ENCODE measurements around the gene RTTN.

RTTN gene

GRCh38 chr18:70069965-70070364, 135.5 kb downstream of the RTTN start:
- DNase-seq, result no peak

GRCh38 chr18:70069382-70069781, 136.1 kb downstream of the RTTN start:
- no peak for DNase-seq

- DNase-seq, result no peak
Measured at GRCh38 chr18:70068981-70069380, 136.5 kb downstream of the RTTN start.

- DNase-seq, result no peak
Measured at GRCh38 chr18:70059684-70060083, 145.8 kb downstream of the RTTN start.

GRCh38 chr18:70058916-70059315, 146.6 kb downstream of the RTTN start:
- DNase-seq, result no peak

- DNase-seq, result no peak
Measured at GRCh38 chr18:70047931-70048603, 157.4 kb downstream of the RTTN start.

GRCh38 chr18:70046796-70047195, 158.7 kb downstream of the RTTN start:
- DNase-seq, result no peak

GRCh38 chr18:70046207-70046606, 159.3 kb downstream of the RTTN start:
- DNase-seq, result no peak

- no peak for DNase-seq
Measured at GRCh38 chr18:70044632-70045031, 160.9 kb downstream of the RTTN start.

GRCh38 chr18:70041459-70042050, 163.9 kb downstream of the RTTN start:
- no peak for DNase-seq

- DNase-seq, result no peak
Measured at GRCh38 chr18:70039186-70039585, 166.3 kb downstream of the RTTN start.

- DNase-seq, result no peak
Measured at GRCh38 chr18:70037431-70038061, 167.9 kb downstream of the RTTN start.

- DNase-seq, result no peak
Measured at GRCh38 chr18:70036771-70037347, 168.6 kb downstream of the RTTN start.

- DNase-seq, result no peak
Measured at GRCh38 chr18:70036168-70036567, 169.3 kb downstream of the RTTN start.

- DNase-seq, result no peak
Measured at GRCh38 chr18:70031221-70031620, 174.3 kb downstream of the RTTN start.

- no peak for DNase-seq
Measured at GRCh38 chr18:70030728-70031127, 174.8 kb downstream of the RTTN start.

GRCh38 chr18:70029163-70029562, 176.3 kb downstream of the RTTN start:
- DNase-seq, result no peak

- no peak for DNase-seq
Measured at GRCh38 chr18:70028734-70029133, 176.8 kb downstream of the RTTN start.

- no peak for DNase-seq
Measured at GRCh38 chr18:70028084-70028483, 177.4 kb downstream of the RTTN start.

- no peak for DNase-seq
Measured at GRCh38 chr18:70025580-70025979, 179.9 kb downstream of the RTTN start.

- no peak for DNase-seq
Measured at GRCh38 chr18:70024829-70025228, 180.7 kb downstream of the RTTN start.

GRCh38 chr18:70024093-70024492, 181.4 kb downstream of the RTTN start:
- DNase-seq, result no peak

- DNase-seq, result no peak
Measured at GRCh38 chr18:70022636-70023035, 182.9 kb downstream of the RTTN start.

- DNase-seq, result no peak
Measured at GRCh38 chr18:70021498-70021897, 184.0 kb downstream of the RTTN start.

Data from right forelimb (tissue), 1 donor.